Measurements from ENCODE around the gene MED15. TPM values are rescaled to one million over a fixed set of nuclear protein-coding genes. Genes with fewer than 3 reads are reported as not detected.

The MED15 gene
- total RNA-seq, 1 experiment from 2014 or later, result 87.9 TPM

DNA sequence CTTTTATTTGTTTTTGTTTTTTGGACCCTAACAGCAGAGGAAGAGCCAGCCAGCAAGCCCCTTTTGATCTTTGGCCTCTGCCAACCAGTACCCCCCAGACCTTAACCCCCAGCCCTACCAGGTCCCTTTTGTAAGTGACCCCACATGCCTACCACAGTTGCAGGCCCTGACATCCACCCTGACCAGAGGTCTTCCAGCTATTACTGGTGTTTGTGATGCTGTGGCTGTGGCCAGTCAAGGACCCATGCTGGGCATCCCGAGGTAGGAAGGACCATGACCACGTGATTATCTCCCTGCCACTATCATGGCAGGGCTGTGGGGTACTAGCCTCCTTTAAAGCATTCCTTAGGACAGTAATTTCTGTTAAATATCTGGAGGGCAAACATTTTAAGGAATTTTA lies 9.0 kb downstream of the MED15 start:
- H3K36me3 ChIP-seq (ENCODE audit: low read depth), result 0 out of 2 replicates have a peak, but pooled peaks cover 8% of the 10 kb centered on the region
- no peak overlapping the region for H3K4me2 ChIP-seq
- DNase-seq, result no peak
- BruUV-seq (replicated peaks), result no TSS peak
- peaks cover 54% of the 10 kb centered on the region for H4K20me1 ChIP-seq (ENCODE audit: insufficient read depth)
- H3K27ac ChIP-seq, result no peak overlapping the region
- CTCF ChIA-PET, result no interaction called here
- intact Hi-C loops (cut with micrococcal nuclease; ENCODE audit: unreplicated experiment), result no loop called here
- peaks cover 9% of the 10 kb centered on the region for H3K4me1 ChIP-seq (replicated peaks; ENCODE audit: insufficient read depth)
- no peak overlapping the region for H3K4me3 ChIP-seq
- POLR2A ChIA-PET (ENCODE audit: unreplicated experiment), result no interaction called here
- H3K27me3 ChIP-seq (ENCODE audit: insufficient read depth, low read depth), result no peaks in the 10 kb centered on the region
- no peak overlapping the region for H2AFZ ChIP-seq
- H3K9me3 ChIP-seq (ENCODE audit: insufficient read depth, low read depth), result no peaks in the 10 kb centered on the region
- H3K9me2 ChIP-seq (ENCODE audit: insufficient read depth), result no peaks in the 10 kb centered on the region
- TF ChIP-seq EZH2 (IDR thresholded peaks at IDR 0.05; ENCODE audit: low read depth), result no peak
- no peak for TF ChIP-seq CTCF (conservative IDR thresholded peaks at IDR 0.05)
- no peaks in the 10 kb centered on the region; the same call in 1 of the 2 replicates for H3F3A ChIP-seq (ENCODE audit: insufficient read depth, low read depth)
- H3K79me2 ChIP-seq (ENCODE audit: low read depth), result peaks cover 97% of the 10 kb centered on the region

DNA sequence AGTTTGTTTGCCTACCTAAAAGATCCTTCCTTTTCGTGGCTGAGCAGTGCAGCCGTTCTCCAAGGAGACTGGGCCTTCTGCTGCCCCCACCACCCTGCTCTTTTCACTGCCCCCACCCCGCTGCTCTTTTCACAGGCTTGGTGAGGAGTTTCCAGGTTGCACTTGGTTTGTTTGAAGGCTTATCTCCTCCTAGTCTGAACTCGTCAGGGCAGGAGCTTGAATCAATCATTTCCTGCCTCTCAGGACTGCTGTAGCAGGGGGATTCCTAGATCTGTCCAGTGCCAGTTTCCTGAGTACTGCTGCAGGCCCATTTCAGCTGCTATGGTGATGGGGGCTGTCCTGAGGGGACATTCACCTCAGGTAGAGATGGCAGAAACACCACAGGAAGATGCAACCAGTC lies 10.0 kb downstream of the MED15 start:
- H4K20me1 ChIP-seq (ENCODE audit: insufficient read depth), result peaks cover 61% of the 10 kb centered on the region
- H2AFZ ChIP-seq, result no peak overlapping the region
- H3K36me3 ChIP-seq (ENCODE audit: low read depth), result 0 out of 2 replicates have a peak, but pooled peaks cover 8% of the 10 kb centered on the region
- no peak overlapping the region for H3K4me3 ChIP-seq
- peaks cover 95% of the 10 kb centered on the region for H3K79me2 ChIP-seq (ENCODE audit: low read depth)
- no peaks in the 10 kb centered on the region for H3K9me3 ChIP-seq (ENCODE audit: insufficient read depth, low read depth)
- H3K9me2 ChIP-seq (ENCODE audit: insufficient read depth), result no peaks in the 10 kb centered on the region
- TF ChIP-seq CTCF (conservative IDR thresholded peaks at IDR 0.05), result no peak
- TF ChIP-seq EZH2 (IDR thresholded peaks at IDR 0.05; ENCODE audit: low read depth), result no peak
- no peaks in the 10 kb centered on the region for H3K27me3 ChIP-seq (ENCODE audit: insufficient read depth, low read depth)
- DNase-seq, result no peak
- H3K4me2 ChIP-seq, result no peak overlapping the region
- BruUV-seq (replicated peaks), result no TSS peak
- ChIA-PET CTCF (no interaction called here), POLR2A (ENCODE audit: unreplicated experiment) (interaction anchor here (0.7 kb wide), 1 partner anchor 114 kb away, joined by 40 read pairs; no protein-coding TSS in a partner anchor)
- H3K4me1 ChIP-seq (replicated peaks; ENCODE audit: insufficient read depth), result no peaks in the 10 kb centered on the region
- H3K27ac ChIP-seq, result no peak overlapping the region
- H3F3A ChIP-seq (ENCODE audit: insufficient read depth, low read depth), result no peaks in the 10 kb centered on the region; the same call in 1 of the 2 replicates
- intact Hi-C loops (cut with micrococcal nuclease; ENCODE audit: unreplicated experiment), result no loop called here

GRCh38 chr22:20517841-20518592 lies 10.6 kb downstream of the MED15 start:
- DNase-seq, result no peak
- POLR2A ChIA-PET (ENCODE audit: unreplicated experiment), result interaction anchor here (0.7 kb wide), 1 partner anchor 115 kb away, joined by 40 read pairs; no protein-coding TSS in a partner anchor

More at GRCh38 chr22:20517841-20518592, 10.6 kb downstream of the MED15 start:
- Histone ChIP-seq H3K4me3 (no peak overlapping the region), H3K27ac (no peak overlapping the region), H4K20me1 (ENCODE audit: insufficient read depth) (peaks cover 61% of the 10 kb centered on the region), H2AFZ (no peak overlapping the region), H3K9me3 (ENCODE audit: insufficient read depth, low read depth) (no peaks in the 10 kb centered on the region), H3K27me3 (ENCODE audit: insufficient read depth, low read depth) (no peaks in the 10 kb centered on the region), H3K4me1 (replicated peaks; ENCODE audit: insufficient read depth) (no peaks in the 10 kb centered on the region), H3K36me3 (ENCODE audit: low read depth) (0 out of 2 replicates have a peak, but pooled peaks cover 8% of the 10 kb centered on the region), H3F3A (ENCODE audit: insufficient read depth, low read depth) (no peaks in the 10 kb centered on the region; the same call in 1 of the 2 replicates), H3K4me2 (no peak overlapping the region), H3K9me2 (ENCODE audit: insufficient read depth) (no peaks in the 10 kb centered on the region), H3K79me2 (ENCODE audit: low read depth) (peaks cover 94% of the 10 kb centered on the region)
- CTCF ChIA-PET, result no interaction called here
- intact Hi-C loops (cut with micrococcal nuclease; ENCODE audit: unreplicated experiment), result no loop called here
- TF ChIP-seq CTCF (conservative IDR thresholded peaks at IDR 0.05) (no peak), EZH2 (IDR thresholded peaks at IDR 0.05; ENCODE audit: low read depth) (no peak)
- BruUV-seq (replicated peaks), result no TSS peak

Measured in PC-9 (cell line).